HG03342 (cell line): ENCODE results near the gene CD40.

Source experiments
- ATAC-seq: cut with Tn5 transposase; IDR thresholded peaks from one replicate; pipeline ENCODE4 v1.9.1; 2021; ENCODE audit warnings: mild to moderate bottlenecking, moderate library complexity; ENCODE audit not compliant: unreplicated experiment

Gene CD40

GRCh38 chr20:46117704-46118467 is at the start of gene CD40:
Gene CD40 (plus strand): TSS chr20:46118314. CDS start chr20:46118344, 30 bp downstream.
- ATAC-seq, result peak; percentile 66

- ATAC-seq, result no peak
Observed at GRCh38 chr20:46070215-46070900, 47.8 kb upstream of the CD40 start.

- no peak for ATAC-seq
Observed at GRCh38 chr20:46071573-46071972, 46.5 kb upstream of the CD40 start.

GRCh38 chr20:46073024-46073423 is 45.1 kb upstream of the CD40 start:
- no peak for ATAC-seq

DNA sequence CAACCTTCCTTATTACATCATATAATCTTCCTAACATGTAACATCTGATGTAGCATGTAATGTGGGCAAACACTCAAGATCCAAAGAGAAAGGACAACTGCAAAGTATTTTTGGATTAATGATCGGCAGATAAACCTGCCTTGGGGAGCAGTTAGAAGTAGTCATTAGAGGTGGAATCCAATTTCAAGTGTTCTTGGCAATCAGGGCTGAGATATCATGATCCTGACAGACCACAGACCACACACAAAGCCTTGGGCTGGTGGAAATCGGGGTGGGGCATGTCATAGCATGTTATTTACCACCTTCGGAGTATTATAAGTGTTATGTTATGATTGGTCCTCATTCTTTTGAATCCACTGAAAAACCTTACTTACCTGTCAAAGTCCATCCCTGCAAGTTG is 44.7 kb upstream of the CD40 start:
- no peak for ATAC-seq

GRCh38 chr20:46074006-46074405 is 44.1 kb upstream of the CD40 start:
- no peak for ATAC-seq

DNA sequence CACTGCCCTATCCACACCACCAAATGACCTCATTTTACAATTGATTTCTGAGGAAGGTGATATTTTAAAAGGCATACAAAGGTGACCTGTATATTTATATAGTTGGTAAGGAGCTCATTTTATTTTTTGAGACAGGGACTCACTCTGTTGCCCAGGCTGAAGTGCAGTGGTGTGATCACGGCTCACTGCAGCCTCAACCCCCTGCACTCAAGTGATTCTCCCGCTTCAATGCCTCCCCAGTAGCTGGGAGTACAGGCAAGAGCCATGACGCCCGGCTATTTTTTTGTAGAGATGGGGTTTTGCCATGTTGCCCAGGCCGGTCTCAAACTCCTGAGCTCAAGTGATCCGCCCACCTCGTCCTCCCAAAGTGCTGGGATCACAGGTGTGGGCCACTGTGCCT is 41.3 kb upstream of the CD40 start:
- ATAC-seq, result no peak

GRCh38 chr20:46077642-46078305 is 40.3 kb upstream of the CD40 start:
- no peak for ATAC-seq

DNA sequence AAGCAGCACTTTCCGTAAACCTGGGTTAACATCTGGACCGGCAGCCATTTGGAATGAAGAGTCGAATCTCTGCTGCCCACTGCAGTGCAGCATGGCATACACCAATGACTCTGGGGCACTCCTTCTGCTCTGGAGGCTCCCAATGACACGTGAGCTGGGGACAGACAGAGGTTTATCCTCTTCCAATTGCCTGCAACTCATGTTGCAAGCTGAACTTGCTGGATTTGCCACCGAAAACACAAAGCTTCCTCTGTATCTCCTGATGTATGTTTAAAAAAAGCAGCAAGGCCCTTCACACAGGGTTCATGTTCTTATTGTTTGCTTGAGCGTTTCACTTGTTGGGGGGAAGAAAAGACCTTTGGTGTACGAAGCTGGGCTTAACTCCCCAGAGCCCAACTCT is 39.2 kb upstream of the CD40 start:
- ATAC-seq, result no peak

GRCh38 chr20:46081074-46081473 is 37.0 kb upstream of the CD40 start:
- ATAC-seq, result no peak

DNA sequence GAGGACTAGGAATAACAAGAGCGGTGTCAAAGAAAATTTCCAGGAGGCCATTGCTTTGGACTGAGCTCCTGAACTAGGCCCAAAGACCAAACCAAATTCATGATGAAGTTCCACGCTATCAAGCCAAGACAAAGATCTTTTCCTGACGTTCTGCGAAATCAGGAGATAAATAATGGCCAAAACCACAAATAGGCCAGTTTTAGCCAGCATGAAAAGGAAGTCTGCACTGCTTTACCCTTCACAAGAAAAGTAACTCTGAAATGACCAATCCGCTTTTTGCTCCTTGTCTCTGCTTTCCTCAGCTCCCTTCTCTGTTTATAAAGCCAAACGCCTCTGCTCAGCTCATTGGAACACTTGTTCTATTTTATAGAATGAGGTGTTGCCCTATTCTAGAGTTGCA is 35.0 kb upstream of the CD40 start:
- no peak for ATAC-seq

- no peak for ATAC-seq
Observed at GRCh38 chr20:46083531-46084061, 34.5 kb upstream of the CD40 start.

GRCh38 chr20:46084805-46085178 is 33.3 kb upstream of the CD40 start:
- no peak for ATAC-seq

DNA sequence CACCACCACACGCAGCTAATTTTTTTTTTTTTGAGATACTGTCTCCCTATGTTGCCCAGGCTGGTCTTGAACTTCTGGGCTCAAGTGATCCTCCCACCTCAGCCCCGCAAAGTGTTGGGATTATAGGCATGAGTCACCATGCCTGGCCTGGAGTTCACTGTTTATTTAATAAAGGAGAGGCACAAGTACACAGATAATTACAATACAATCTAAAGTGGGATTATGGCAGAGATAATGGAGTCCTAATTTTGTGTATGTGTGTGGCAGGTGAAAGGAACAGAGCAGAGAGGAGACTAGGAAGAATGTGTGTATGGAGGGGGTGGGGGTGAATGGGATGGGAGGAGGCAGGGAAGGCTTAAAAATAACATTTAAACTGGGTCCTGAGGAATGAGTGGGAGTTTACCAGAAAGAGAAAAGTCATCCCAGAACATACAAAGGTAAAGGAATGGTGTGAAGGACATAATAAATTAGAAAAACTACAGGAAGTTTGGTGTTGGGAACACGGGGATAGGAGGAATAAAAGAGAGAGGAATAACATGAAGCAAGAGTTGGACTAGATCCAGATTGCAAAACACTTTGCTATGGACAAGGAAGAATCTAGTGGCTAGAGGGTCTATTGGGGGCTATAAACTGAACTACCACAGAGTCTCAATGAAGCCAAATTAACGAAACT is 32.8 kb upstream of the CD40 start:
- no peak for ATAC-seq

DNA sequence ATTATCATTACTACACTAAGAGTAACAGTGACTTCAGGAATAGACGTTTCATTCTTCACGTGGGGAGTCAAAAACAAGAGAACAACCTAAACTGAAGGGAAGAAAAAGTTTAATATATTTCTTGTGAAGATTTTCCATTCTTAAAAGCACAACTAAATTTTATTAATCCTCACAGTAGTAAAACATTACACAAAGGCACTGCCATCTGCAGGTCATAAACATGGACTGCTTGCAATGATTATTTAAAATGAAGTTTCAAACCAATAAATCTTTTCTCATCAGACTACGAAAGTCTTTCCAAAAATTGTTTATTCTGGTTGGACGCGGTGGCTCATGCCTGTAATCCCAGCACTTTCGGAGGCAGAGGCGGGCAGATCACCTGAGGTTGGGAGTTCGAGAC is 31.0 kb upstream of the CD40 start:
- no peak for ATAC-seq

- no peak for ATAC-seq
Observed at GRCh38 chr20:46088409-46089166, 29.5 kb upstream of the CD40 start.

- ATAC-seq, result peak; percentile 9
Observed at GRCh38 chr20:46089167-46089416, 29.0 kb upstream of the CD40 start.

GRCh38 chr20:46089417-46090388 is 28.4 kb upstream of the CD40 start, which contains the start of gene NCOA5:
Gene NCOA5 (minus strand): TSS chr20:46089962. CDS start chr20:46079424, 10,538 bp downstream.
- peak; percentile 87 for ATAC-seq
